HL-60 (cell line): ENCODE results near the gene NKX1-1.

Source experiments
- POLR2AphosphoS5 ChIP-seq: IDR thresholded peaks from 2 replicates; pipeline ENCODE4 v1.6.1; 2012; ENCODE audit warnings: low read depth
- TF ChIP-seq, protein P1 (sequence below): IDR thresholded peaks from one replicate; pipeline ENCODE4 v1.5.1; 2011; ENCODE audit warnings: low read length, control low read depth, inconsistent platforms; ENCODE audit not compliant: insufficient read depth
- TF ChIP-seq, protein P2 (sequence below): IDR thresholded peaks from 2 replicates; pipeline ENCODE4 v1.6.1; 2012; ENCODE audit warnings: low read depth; ENCODE audit not compliant: insufficient replicate concordance

DNA sequence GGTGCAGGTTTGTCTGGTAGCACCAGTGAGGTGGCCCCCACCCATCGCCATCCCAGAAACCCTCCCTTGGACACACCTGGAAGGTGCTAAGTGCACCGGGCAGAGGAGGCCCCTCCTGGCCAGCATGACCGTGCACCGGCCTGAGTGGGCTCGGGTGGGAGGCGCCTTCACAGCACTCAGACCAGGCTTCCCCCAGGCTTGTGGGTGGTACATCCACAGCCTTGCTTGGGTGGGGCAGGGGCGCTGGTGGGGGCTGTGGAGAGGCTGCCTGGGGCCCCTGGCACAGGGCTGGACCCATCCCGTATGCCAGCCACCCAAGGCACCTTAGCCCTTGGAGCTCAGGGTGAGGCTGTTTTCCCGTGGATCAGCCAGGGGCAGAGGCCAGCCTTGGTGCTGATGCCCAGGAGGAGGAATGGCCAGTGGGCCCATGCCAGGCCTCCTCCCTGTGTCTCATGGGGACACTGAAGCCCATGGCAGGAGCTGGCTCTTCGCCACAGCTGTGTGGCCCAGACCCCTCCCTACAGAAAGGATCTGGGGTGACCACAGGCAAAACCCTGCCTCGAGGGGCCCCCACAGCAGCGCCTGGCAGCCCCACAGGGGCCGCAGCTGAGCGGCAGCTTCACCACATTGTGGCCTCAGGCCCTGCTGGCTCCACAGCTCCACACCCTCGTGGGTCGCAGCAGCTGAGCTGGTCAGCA lies 21.4 kb downstream of the NKX1-1 start:
- TF ChIP-seq, protein P1, sequence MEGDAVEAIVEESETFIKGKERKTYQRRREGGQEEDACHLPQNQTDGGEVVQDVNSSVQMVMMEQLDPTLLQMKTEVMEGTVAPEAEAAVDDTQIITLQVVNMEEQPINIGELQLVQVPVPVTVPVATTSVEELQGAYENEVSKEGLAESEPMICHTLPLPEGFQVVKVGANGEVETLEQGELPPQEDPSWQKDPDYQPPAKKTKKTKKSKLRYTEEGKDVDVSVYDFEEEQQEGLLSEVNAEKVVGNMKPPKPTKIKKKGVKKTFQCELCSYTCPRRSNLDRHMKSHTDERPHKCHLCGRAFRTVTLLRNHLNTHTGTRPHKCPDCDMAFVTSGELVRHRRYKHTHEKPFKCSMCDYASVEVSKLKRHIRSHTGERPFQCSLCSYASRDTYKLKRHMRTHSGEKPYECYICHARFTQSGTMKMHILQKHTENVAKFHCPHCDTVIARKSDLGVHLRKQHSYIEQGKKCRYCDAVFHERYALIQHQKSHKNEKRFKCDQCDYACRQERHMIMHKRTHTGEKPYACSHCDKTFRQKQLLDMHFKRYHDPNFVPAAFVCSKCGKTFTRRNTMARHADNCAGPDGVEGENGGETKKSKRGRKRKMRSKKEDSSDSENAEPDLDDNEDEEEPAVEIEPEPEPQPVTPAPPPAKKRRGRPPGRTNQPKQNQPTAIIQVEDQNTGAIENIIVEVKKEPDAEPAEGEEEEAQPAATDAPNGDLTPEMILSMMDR = no peak
- TF ChIP-seq, protein P2, sequence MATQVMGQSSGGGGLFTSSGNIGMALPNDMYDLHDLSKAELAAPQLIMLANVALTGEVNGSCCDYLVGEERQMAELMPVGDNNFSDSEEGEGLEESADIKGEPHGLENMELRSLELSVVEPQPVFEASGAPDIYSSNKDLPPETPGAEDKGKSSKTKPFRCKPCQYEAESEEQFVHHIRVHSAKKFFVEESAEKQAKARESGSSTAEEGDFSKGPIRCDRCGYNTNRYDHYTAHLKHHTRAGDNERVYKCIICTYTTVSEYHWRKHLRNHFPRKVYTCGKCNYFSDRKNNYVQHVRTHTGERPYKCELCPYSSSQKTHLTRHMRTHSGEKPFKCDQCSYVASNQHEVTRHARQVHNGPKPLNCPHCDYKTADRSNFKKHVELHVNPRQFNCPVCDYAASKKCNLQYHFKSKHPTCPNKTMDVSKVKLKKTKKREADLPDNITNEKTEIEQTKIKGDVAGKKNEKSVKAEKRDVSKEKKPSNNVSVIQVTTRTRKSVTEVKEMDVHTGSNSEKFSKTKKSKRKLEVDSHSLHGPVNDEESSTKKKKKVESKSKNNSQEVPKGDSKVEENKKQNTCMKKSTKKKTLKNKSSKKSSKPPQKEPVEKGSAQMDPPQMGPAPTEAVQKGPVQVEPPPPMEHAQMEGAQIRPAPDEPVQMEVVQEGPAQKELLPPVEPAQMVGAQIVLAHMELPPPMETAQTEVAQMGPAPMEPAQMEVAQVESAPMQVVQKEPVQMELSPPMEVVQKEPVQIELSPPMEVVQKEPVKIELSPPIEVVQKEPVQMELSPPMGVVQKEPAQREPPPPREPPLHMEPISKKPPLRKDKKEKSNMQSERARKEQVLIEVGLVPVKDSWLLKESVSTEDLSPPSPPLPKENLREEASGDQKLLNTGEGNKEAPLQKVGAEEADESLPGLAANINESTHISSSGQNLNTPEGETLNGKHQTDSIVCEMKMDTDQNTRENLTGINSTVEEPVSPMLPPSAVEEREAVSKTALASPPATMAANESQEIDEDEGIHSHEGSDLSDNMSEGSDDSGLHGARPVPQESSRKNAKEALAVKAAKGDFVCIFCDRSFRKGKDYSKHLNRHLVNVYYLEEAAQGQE = no peak
- TF ChIP-seq POLR2AphosphoS5 = no peak
